Upper lobe of left lung (tissue), 6 donors: ENCODE data around the gene CIBAR2. TPM values are rescaled to one million over a fixed set of nuclear protein-coding genes. Genes with fewer than 3 reads are reported as not detected.
A peak's percentile ranks its signal among the peaks of the same experiment; 100 is the strongest.

ENCODE experiments used
- ATAC-seq, 2 donors: fragments of 200-7000 bp; cut with Tn5 transposase; one replicate each; pipeline ENCODE4 v1.9.1; 2022; ENCODE audit warnings: mild to moderate bottlenecking in 2 of 2, moderate library complexity in 2 of 2; ENCODE audit not compliant: low FRiP score in 2 of 2
- DNase-seq, 2 donors: peaks; one replicate each; pipeline ENCODE4 v3.0.0-alpha.2; 2019 to 2020
- H3K27ac ChIP-seq, 4 donors: fragments of 200-600 bp; sonication (generic); one replicate each; pipeline ENCODE4 v1.5.1; 2016 to 2019
- H3K27me3 ChIP-seq, 4 donors: fragments of 200-600 bp; sonication (generic); one replicate each; pipeline ENCODE4 v1.5.1; 2017 to 2019
- H3K36me3 ChIP-seq, 4 donors: fragments of 200-600 bp; sonication (generic); one replicate each; pipeline ENCODE4 v1.5.1; 2016 to 2019
- H3K4me1 ChIP-seq, 4 donors: fragments of 200-600 bp; sonication (generic); one replicate each; pipeline ENCODE4 v1.5.1; 2018 to 2019
- H3K4me3 ChIP-seq, 4 donors: fragments of 200-600 bp; sonication (generic); one replicate each; pipeline ENCODE4 v1.5.1; 2017 to 2019; ENCODE audit warnings: mild to moderate bottlenecking in 2 of 4, moderate library complexity in 1 of 4
- H3K9me3 ChIP-seq, 4 donors: fragments of 200-600 bp; sonication (generic); one replicate each; pipeline ENCODE4 v1.5.1; 2018 to 2019
- EP300 ChIP-seq, 4 donors: sonication (generic); formaldehyde crosslinking; IDR thresholded peaks; one replicate each; pipeline ENCODE4 v1.5.1; 2017; ENCODE audit warnings: antibody characterized with exemption in 4 of 4, control low read depth in 2 of 4
- POLR2A ChIP-seq, 4 donors: fragments of 450-650 bp; IDR thresholded peaks; one replicate each; pipeline ENCODE4 v1.5.1; 2016 to 2017; ENCODE audit warnings: antibody characterized with exemption in 4 of 4, mild to moderate bottlenecking in 2 of 4
- POLR2AphosphoS5 ChIP-seq, 2 donors: sonication (generic); formaldehyde crosslinking; IDR thresholded peaks; one replicate each; pipeline ENCODE4 v1.5.1; 2017; ENCODE audit warnings: antibody characterized with exemption in 2 of 2
- WGBS, 2 donors: methylation state at CpG; one replicate each; pipeline ENCODE4 v1.1.5; 2017 to 2018; 5-methylcytosine and 5-hydroxymethylcytosine counted together
- total RNA-seq, 6 donors: library from RNA; depleted of rRNA in 4 of 6; stranded (reverse); fragments of >200 nt in 4 of 6; gene quantifications; one replicate each; pipeline versions ENCODE4 v1.1.0 to v1.2.1, GENCODE V29; 2016 to 2021
- TF ChIP-seq, protein P1 (sequence below), 6 experiments: fragments of 450-650 bp in 4 of 6; fragments of 200-600 bp in 2 of 6; sonication (generic) in 2 of 6; IDR thresholded peaks; one replicate each; pipeline ENCODE4 v1.5.1; 2016 to 2019; ENCODE audit warnings: antibody characterized with exemption in 6 of 6
- donor health status: DM: no; HTN: no; CAD: no; lungs with moderate emphysema.
- donor health status: DM: no; HTN: yes; CAD: no; lungs with severe emphysema.

CIBAR2 gene
- total RNA-seq, 6 donors from 2014 or later: 0.40 to 35.6 (median 9.9) TPM

DNA sequence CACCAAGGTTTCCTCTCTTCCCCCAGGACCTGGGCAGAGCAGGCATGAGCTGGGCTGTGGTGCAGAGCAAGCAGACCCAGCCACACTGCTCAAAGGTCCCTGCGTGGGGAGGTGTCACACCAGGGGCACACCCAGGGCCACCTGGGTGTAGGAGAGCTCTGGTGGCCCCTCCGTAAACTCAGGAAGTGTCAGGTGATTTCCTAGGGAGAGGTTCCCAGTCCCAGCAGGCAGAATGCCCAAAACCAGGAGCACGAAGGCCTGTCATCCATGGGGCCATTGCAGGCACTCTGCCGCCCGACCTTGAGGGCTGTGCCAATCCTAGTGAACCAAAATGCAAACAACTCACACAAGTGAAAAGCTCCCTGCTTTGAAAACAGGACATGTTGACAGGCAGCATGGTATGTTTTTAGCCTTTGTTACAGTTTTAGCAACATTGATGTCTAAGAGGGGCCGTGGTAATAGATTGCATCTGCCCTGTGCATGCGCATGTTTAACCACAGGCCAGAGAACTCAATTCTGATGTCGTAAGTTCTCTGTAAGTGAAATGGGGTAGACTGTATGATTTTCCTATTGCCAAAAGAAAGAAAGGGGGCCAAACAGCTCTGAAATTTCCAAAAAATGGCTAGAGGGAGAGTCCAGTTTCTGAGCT, 21.3 kb downstream of the CIBAR2 start:
- peaks cover 3 to 35% (median 24%) of the 10 kb centered on the region in 4 donors for H3K4me1 ChIP-seq
- no peak overlapping the region for H3K4me3 ChIP-seq
- peaks cover 0 to 21% (median 9%) of the 10 kb centered on the region in 4 donors for H3K36me3 ChIP-seq
- no peak for ATAC-seq
- 50 to 54% methylated on average over 7 of the region's 8 CpGs for WGBS, 2 donors
- H3K27ac ChIP-seq: peak overlapping the region in 1 of 4 donors; percentile 12
- H3K27me3 ChIP-seq: no peaks in the 10 kb centered on the region
- TF ChIP-seq EP300 (IDR thresholded peaks at IDR 0.05): no peak
- TF ChIP-seq POLR2A (IDR thresholded peaks at IDR 0.05): no peak
- TF ChIP-seq, protein P1, sequence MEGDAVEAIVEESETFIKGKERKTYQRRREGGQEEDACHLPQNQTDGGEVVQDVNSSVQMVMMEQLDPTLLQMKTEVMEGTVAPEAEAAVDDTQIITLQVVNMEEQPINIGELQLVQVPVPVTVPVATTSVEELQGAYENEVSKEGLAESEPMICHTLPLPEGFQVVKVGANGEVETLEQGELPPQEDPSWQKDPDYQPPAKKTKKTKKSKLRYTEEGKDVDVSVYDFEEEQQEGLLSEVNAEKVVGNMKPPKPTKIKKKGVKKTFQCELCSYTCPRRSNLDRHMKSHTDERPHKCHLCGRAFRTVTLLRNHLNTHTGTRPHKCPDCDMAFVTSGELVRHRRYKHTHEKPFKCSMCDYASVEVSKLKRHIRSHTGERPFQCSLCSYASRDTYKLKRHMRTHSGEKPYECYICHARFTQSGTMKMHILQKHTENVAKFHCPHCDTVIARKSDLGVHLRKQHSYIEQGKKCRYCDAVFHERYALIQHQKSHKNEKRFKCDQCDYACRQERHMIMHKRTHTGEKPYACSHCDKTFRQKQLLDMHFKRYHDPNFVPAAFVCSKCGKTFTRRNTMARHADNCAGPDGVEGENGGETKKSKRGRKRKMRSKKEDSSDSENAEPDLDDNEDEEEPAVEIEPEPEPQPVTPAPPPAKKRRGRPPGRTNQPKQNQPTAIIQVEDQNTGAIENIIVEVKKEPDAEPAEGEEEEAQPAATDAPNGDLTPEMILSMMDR (IDR thresholded peaks at IDR 0.05): no peak
- no peak for TF ChIP-seq POLR2AphosphoS5 (IDR thresholded peaks at IDR 0.05)
- no peaks in the 10 kb centered on the region for H3K9me3 ChIP-seq
- DNase-seq: no peak

DNA sequence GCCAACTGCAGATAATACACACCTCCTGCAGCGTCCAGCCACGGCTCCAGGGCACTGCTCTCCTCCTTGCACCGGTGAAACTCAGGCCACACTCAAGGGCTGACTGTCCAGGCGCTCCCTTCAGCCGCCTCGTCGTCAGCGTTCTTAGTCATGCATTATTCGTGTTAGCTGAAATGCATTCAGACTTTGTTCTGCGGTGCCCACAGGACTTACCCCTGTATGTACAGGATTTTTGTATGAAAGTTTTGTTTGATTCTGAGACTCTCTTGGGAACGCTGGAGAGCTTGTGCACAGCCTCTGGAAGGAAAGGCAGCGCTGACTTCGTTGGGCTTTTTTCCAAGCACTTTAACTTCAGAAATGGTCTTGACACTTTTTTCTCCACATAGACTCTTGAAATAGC, 22.1 kb downstream of the CIBAR2 start:
- H3K4me1 ChIP-seq: peaks cover 3 to 35% (median 24%) of the 10 kb centered on the region in 4 donors
- DNase-seq (no peak), ATAC-seq (no peak)
- no peaks in the 10 kb centered on the region for H3K27me3 ChIP-seq
- 59 to 61% methylated on average over 13 of the region's 13 CpGs for WGBS, 2 donors
- no peak for TF ChIP-seq POLR2A (IDR thresholded peaks at IDR 0.05)
- no peak for TF ChIP-seq POLR2AphosphoS5 (IDR thresholded peaks at IDR 0.05)
- TF ChIP-seq EP300 (IDR thresholded peaks at IDR 0.05): no peak
- TF ChIP-seq, protein P1 (IDR thresholded peaks at IDR 0.05): no peak
- no peak overlapping the region for H3K4me3 ChIP-seq
- H3K36me3 ChIP-seq: peaks cover 0 to 21% (median 9%) of the 10 kb centered on the region in 4 donors
- H3K27ac ChIP-seq: peak overlapping the region in 1 of 4 donors; percentile 12
- no peaks in the 10 kb centered on the region for H3K9me3 ChIP-seq

DNA sequence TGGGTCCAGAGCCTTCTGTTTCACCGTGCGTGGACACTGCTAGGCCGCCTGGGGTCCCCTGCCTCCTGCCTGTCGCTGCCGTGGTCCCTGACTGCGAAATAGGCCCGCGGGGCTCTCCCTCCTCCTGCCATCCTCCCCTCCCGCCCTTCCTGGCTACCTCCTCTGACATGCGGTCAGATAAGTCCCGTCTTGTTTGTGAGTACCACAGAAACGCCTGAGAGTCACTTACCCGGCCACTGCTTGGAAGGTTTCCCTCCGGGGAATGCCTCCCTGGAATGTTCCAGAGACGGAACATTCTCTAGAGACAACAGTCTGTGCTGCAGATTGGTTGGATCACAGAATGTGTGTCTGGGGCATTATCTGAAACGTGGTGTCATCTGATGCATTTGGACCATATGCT, 22.7 kb downstream of the CIBAR2 start:
- DNase-seq (peak in 1 of 2 donors; percentile 47), ATAC-seq (peak in 1 of 2 donors; percentile 34)
- 63 to 69% methylated on average over 16 of the region's 16 CpGs for WGBS, 2 donors
- peaks cover 3 to 35% (median 24%) of the 10 kb centered on the region in 4 donors for H3K4me1 ChIP-seq
- H3K36me3 ChIP-seq: peaks cover 0 to 21% (median 9%) of the 10 kb centered on the region in 4 donors
- H3K27me3 ChIP-seq: no peaks in the 10 kb centered on the region
- no peaks in the 10 kb centered on the region for H3K9me3 ChIP-seq
- TF ChIP-seq EP300 (IDR thresholded peaks at IDR 0.05) (no peak), POLR2AphosphoS5 (IDR thresholded peaks at IDR 0.05) (peak in 1 of 2 donors; percentile 20), POLR2A (IDR thresholded peaks at IDR 0.05) (no peak)
- TF ChIP-seq, protein P1 (IDR thresholded peaks at IDR 0.05): no peak
- H3K27ac ChIP-seq: peak overlapping the region in 2 of 4 donors; percentile 12 to 28
- no peak overlapping the region for H3K4me3 ChIP-seq

DNA sequence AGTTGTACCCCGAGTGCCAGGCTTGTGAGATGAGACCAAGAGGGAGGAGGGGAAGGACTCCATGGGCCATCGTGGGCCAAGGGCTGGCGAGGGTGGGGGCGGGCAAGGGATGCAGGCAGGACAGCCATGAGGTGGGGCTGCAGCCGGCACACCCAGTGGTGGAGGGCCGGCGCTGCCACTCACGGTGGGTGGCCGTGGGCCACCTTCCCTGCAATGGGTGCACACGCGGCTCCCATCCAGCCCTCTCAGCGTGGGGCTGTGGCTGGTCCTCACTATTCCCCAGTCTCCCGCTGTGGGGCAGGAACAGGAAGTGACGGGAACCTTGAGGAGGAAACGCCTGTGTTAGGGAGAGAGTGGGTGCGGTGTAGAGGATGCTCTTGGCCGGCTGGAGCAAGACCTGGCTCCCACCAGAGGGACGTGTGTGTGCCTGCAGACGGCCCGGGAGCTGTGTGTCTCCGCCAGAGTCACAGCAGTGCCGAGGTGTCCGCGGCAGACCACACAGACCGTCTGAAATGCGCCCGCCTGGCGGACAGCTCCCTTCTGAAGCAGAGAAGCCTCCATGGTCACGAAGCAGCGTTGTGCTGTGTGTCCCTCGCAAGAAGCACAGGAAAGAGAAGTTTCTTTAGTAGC, 23.6 kb downstream of the CIBAR2 start:
- no peak overlapping the region for H3K27ac ChIP-seq
- H3K36me3 ChIP-seq: peaks cover 0 to 21% (median 9%) of the 10 kb centered on the region in 4 donors
- H3K27me3 ChIP-seq: no peaks in the 10 kb centered on the region
- peaks cover 3 to 35% (median 24%) of the 10 kb centered on the region in 4 donors for H3K4me1 ChIP-seq
- no peaks in the 10 kb centered on the region for H3K9me3 ChIP-seq
- TF ChIP-seq EP300 (IDR thresholded peaks at IDR 0.05): no peak
- TF ChIP-seq, protein P1 (IDR thresholded peaks at IDR 0.05): no peak
- TF ChIP-seq POLR2A (IDR thresholded peaks at IDR 0.05): no peak
- ATAC-seq (no peak), DNase-seq (peak in 1 of 2 donors; percentile 74)
- H3K4me3 ChIP-seq: no peak overlapping the region
- 77 to 80% methylated on average over 13 to 31 of the region's 31 CpGs for WGBS, 2 donors
